GM12801 (cell line): ENCODE data around the gene ARID1B.

Experiments
- CTCF ChIP-seq: IDR thresholded peaks from one replicate; pipeline ENCODE4 v1.5.1; 2011; ENCODE audit warnings: control low read depth; ENCODE audit not compliant: insufficient read length; ENCODE audit errors: extremely low read depth

Gene ARID1B

GRCh38 chr6:157166784-157167183 lies 389.6 kb downstream of the ARID1B start:
- no peak for TF ChIP-seq CTCF

GRCh38 chr6:157167837-157168236 lies 390.7 kb downstream of the ARID1B start:
- no peak for TF ChIP-seq CTCF

GRCh38 chr6:157168471-157168870 lies 391.3 kb downstream of the ARID1B start:
- TF ChIP-seq CTCF = no peak

GRCh38 chr6:157169226-157169625 lies 392.0 kb downstream of the ARID1B start:
- TF ChIP-seq CTCF = no peak

GRCh38 chr6:157169656-157170055 lies 392.5 kb downstream of the ARID1B start:
- TF ChIP-seq CTCF = no peak

GRCh38 chr6:157170535-157170934 lies 393.4 kb downstream of the ARID1B start:
- no peak for TF ChIP-seq CTCF

GRCh38 chr6:157171801-157172200 lies 394.6 kb downstream of the ARID1B start:
- no peak for TF ChIP-seq CTCF

GRCh38 chr6:157172231-157172701 lies 395.1 kb downstream of the ARID1B start:
- no peak for TF ChIP-seq CTCF
